GM23338 (cell line): Measurements from ENCODE around the gene TSFM.

ENCODE experiments used
- CREB1 ChIP-seq: fragments of 250-450 bp; sonication (Bioruptor Pico); IDR thresholded peaks from 2 replicates; pipeline ENCODE4 v1.5.0; 2020; ENCODE audit warnings: low read depth, mild to moderate bottlenecking, moderate library complexity
- CTCF ChIP-seq, 2 experiments: fragments of 200-600 bp in 1 of 2; sonication (generic) in 1 of 2; conservative IDR thresholded peaks; 2 replicates each; pipeline versions ENCODE4 v1.5.1 to v1.6.1; 2016 to 2017; ENCODE audit warnings: antibody characterized with exemption in 2 of 2, low read depth in 2 of 2, mild to moderate bottlenecking in 2 of 2, moderate library complexity in 1 of 2
- EZH2 ChIP-seq: fragments of 200-600 bp; sonication (generic); IDR thresholded peaks from one replicate; pipeline ENCODE4 v1.8.0; 2017; ENCODE audit warnings: antibody characterized with exemption, mild to moderate bottlenecking, low read depth; ENCODE audit not compliant: unreplicated experiment
- EZH2phosphoT487 ChIP-seq: fragments of 200-600 bp; sonication (generic); IDR thresholded peaks from one replicate; pipeline ENCODE4 v1.8.1; 2018; ENCODE audit warnings: antibody characterized with exemption; ENCODE audit not compliant: unreplicated experiment
- POLR2AphosphoS5 ChIP-seq: IDR thresholded peaks from 2 replicates; pipeline ENCODE4 v1.6.1; 2016; ENCODE audit warnings: antibody characterized with exemption, low read depth
- REST ChIP-seq: IDR thresholded peaks from one replicate; pipeline ENCODE4 v1.6.1; 2018; ENCODE audit warnings: antibody characterized with exemption; ENCODE audit not compliant: unreplicated experiment
- ZNF114 ChIP-seq: fragments of 250-450 bp; sonication (Bioruptor Pico); IDR thresholded peaks from 2 replicates; pipeline ENCODE4 v1.5.0; 2020; ENCODE audit warnings: mild to moderate bottlenecking, moderate library complexity

- TF ChIP-seq EZH2 (no peak), CTCF (conservative IDR thresholded peaks at IDR 0.05; ENCODE audit: low read depth in 2 of 2) (no peak), REST (no peak), POLR2AphosphoS5 (no peak), EZH2phosphoT487 (no peak), CREB1 (CRISPR knock-in tag) (no peak), ZNF114 (CRISPR knock-in tag) (no peak)
These were observed 847 bp downstream of the TSFM start for GRCh38 chr12:57783466-57783801.
